H7 (cell line): ENCODE results near the gene EIF3I. TPM values are rescaled to one million over a fixed set of nuclear protein-coding genes. Genes with fewer than 3 reads are reported as not detected.
"Not testable (repeated sequence)": the region's sequence is repeated elsewhere in the genome, so short reads cannot be mapped to it uniquely, and the experiment has no call there.

ENCODE experiments used
- DNase-seq: peaks from one replicate; pipeline ENCODE4 v3.0.0; 2012
- H3K27me3 ChIP-seq: 2 replicates; pipeline ENCODE4 v1.6.0; 2011; ENCODE audit warnings: mild to moderate bottlenecking, low read length; ENCODE audit not compliant: control insufficient read depth, insufficient read depth
- H3K36me3 ChIP-seq: replicated peaks from 2 replicates; pipeline ENCODE4 v1.5.1; 2011; ENCODE audit warnings: low read length; ENCODE audit not compliant: control insufficient read depth, insufficient read depth
- H3K4me3 ChIP-seq: 2 replicates; pipeline ENCODE4 v1.5.1; 2011; ENCODE audit warnings: low read depth, mild to moderate bottlenecking, control low read depth, low read length, moderate library complexity; ENCODE audit not compliant: insufficient read depth
- total RNA-seq: library from RNA; depleted of rRNA; stranded (reverse); fragments of >200 nt; shearing (Covaris generic); gene quantifications from 2 replicates; pipeline ENCODE4 v1.2.3, GENCODE V29; 2014

Gene EIF3I
- total RNA-seq, 1 experiment from 2014 or later: 547 TPM

DNA sequence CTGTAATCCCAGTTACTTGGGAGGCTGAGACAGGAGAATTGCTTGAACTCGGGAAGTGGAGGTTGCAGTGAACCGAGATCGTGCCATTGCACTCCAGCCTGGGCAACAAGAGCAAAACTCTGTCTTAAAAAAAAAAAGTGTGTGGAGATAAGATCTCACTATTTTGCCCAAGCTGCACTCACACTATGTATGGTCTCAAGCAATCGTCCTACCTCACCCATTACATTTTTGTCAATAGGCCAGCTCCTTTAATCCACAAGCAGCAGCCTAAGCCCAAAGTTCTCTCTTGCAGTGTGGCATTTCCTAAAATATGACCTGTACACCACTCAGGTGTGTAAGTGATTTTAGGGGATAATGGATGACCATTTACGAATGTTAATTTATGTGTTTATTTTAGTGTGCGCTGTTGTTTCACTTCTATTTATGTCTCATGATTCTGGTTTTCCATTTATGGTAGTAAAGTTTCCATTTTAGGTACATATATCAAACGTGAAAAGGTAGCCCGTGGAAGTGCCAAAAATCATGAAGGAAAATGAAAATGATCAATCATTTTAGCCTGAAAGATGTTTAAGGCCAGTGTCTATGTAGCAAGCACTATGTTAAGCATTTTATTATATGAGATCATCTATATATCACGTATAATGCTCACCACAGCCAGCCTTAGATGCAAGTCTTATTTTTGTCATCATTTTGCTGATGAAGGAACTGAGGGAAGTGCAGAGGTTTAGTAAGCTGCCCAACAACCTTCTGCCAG is 34.4 kb downstream of the EIF3I start:
- Histone ChIP-seq H3K36me3 (no peaks in the 10 kb centered on the region), H3K27me3 (no peaks in the 10 kb centered on the region)

DNA sequence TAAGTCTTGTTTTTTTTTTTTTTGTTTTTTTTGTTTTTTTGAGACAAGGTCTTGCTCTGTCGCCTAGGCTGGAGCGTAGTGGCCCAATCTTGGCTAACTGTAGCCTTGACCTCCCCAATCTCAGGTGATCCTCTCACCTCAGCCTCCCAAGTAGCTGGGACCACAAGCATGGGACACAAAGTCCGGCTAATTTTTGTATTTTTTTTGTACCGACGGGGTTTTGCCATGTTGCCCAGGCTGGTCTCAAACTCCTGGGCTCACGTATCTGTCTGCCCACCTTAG is 35.0 kb downstream of the EIF3I start:
- no peak for DNase-seq

More for the DNA sequence above, 34.4 kb downstream of the EIF3I start:
- no peak overlapping the region for H3K4me3 ChIP-seq
- DNase-seq: no peak

DNA sequence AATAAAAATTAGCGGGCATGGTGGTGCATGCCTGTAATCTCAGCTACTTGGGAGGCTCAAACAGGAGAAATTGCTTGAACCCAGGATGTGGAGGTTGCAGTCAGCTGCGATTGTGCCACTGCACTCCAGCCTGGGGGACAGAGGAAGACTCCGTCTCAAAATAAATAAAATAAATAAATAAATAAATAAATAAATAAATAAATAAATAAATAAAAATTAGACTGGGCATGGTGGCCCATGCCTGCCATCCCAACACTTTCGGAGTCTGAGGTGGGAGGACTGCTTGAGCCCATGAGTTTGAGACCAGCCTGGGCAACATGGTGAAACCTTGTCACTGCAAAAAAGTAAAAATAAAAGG is 41.0 kb downstream of the EIF3I start:
- H3K36me3 ChIP-seq, DNase-seq, H3K4me3 ChIP-seq, H3K27me3 ChIP-seq: not testable (repeated sequence)

More for the DNA sequence above, 35.0 kb downstream of the EIF3I start:
- no peaks in the 10 kb centered on the region for H3K36me3 ChIP-seq
- no peaks in the 10 kb centered on the region for H3K27me3 ChIP-seq
- no peak overlapping the region for H3K4me3 ChIP-seq

DNA sequence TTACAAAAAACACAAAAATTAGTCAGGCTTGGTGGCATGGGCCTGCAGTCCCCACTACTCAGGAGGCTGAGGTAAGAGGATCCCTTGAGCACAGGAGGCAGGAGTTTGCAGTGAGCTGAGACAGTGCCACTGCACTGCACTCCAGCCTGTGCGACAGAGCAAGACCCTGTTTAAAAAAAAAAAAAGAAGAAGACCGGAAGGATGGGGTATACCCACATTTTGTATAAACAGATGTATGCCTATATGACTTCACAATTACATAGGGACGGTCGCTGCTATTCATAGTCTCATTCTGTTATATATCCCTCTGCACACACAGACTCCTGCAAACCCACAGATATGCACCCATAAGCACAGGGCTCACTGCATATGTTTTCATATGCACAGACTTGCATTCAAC is 41.5 kb downstream of the EIF3I start:
- no peaks in the 10 kb centered on the region for H3K27me3 ChIP-seq

DNA sequence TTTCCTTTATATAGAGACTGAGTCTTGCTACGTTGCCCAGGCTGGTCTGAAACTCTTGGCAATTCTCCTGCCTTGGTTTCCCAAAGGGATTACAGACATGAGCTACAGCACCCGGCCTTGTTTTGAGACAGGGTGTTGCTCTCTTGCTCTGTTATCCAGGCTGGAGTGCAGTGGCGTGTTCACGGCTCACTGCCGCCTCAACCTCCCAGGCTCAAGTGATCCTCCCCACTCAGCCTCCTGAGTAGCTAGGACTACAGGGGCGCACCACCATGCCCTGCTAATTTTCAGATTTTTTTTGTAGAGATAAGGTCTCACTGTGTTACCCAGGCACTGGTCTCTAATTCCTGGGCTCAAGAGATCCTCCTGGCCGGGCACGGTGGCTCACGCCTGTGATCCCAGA is 43.6 kb downstream of the EIF3I start:
- Histone ChIP-seq H3K4me3 (no peak overlapping the region), H3K27me3 (no peaks in the 10 kb centered on the region), H3K36me3 (no peaks in the 10 kb centered on the region)
- DNase-seq: no peak

More for the DNA sequence above, 41.5 kb downstream of the EIF3I start:
- no peaks in the 10 kb centered on the region for H3K36me3 ChIP-seq
- DNase-seq: no peak
- H3K4me3 ChIP-seq: no peak overlapping the region

DNA sequence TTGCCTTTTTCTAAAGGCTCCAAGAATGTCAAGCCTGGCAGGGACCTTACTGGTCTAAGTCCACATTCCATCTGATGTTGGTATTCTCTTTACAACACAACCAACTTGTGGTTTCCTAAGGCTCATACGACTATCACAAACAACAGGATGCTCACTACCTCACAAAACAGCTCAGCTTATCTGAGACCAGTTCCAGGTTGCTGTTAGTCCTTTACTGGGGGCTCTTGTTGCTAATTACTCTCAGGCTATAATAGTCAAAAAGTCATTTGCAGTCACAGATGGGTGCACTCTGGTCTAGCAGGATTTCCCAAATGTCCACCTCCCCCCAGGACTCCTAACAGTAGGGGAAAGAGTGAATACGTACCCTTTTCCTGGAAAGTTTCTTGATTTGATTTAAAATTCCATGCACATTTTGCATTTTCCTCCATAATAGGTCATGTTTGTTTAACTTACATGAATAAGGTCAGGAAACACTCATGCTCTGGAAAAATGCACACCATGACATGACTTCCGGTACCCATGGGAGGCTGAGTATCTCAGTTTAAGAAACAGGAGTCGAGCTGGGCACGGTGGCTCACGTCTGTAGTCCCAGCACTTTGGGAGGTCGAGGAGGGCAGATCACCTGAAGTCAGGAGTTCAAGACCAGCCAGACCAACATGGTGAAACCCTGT is 44.8 kb downstream of the EIF3I start:
- Histone ChIP-seq H3K27me3 (no peaks in the 10 kb centered on the region), H3K36me3 (no peaks in the 10 kb centered on the region), H3K4me3 (no peak overlapping the region)
- no peak for DNase-seq

DNA sequence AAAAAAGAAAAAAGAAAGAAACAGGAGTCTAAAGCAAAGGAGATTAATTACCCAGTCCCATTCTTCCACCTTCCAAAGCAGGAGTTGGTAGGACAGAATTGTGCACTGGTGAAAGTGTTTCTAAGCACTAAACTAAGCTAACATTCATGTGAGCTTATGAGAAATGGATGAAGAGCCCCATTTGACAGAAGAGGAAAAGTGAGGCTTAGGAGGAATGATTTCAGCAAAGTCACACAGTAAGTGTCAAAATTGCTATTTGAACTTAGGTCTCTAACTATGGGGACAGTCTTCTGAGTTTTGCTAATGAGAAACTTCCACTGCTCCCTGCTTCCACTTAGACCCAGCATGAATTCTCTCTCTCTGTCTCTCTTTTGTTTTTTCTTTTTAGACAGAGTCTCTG is 47.5 kb downstream of the EIF3I start:
- no peak for DNase-seq
- Histone ChIP-seq H3K36me3 (no peaks in the 10 kb centered on the region), H3K4me3 (no peak overlapping the region), H3K27me3 (no peaks in the 10 kb centered on the region; the same call in 1 of the 2 replicates)

DNA sequence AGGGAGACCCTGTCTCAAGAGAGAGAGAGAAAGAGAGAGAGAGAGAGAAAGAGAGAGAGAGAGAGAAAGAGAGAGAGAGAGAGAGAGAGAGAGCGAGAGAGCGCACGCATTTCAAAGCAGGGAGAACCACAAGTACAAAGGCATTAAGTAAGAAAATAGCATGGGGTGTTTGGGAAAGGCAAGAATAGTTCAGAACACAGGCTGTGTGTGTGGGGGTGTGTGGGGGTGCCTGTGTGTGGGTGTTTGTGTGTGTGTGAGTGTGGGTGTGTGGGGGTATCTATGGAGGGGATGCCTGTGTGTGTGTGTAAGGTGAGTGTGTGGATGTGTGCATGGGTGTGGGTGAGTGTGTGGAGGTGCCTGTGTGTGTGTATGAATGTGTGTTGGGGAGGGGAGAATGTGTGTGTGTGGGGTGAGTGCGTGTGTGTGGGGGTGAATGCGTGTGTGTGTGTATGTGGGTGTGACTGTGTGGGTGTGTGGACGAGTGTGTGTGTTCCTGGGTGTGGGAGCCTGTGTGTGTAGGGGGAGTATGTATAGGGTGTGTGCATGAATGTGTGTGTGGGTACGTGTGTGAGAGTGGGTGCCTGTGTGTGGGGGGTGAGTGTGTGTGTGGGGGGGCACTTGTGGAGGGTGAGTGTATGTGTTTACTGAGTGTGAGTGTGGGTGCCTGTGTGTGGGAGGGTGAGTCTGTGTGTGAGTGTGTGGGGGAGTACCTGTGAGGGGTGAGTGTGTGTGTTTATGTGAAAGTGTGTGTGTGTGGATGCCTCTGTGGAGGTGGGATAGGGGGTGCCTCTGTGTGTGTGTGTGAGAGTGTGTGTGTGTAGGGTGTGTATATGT is 50.6 kb downstream of the EIF3I start:
- no peak overlapping the region for H3K4me3 ChIP-seq
- no peak for DNase-seq
- no peaks in the 10 kb centered on the region; the same call in 1 of the 2 replicates for H3K36me3 ChIP-seq
- H3K27me3 ChIP-seq: peaks cover 4% of the 10 kb centered on the region; the same call in 1 of the 2 replicates

DNA sequence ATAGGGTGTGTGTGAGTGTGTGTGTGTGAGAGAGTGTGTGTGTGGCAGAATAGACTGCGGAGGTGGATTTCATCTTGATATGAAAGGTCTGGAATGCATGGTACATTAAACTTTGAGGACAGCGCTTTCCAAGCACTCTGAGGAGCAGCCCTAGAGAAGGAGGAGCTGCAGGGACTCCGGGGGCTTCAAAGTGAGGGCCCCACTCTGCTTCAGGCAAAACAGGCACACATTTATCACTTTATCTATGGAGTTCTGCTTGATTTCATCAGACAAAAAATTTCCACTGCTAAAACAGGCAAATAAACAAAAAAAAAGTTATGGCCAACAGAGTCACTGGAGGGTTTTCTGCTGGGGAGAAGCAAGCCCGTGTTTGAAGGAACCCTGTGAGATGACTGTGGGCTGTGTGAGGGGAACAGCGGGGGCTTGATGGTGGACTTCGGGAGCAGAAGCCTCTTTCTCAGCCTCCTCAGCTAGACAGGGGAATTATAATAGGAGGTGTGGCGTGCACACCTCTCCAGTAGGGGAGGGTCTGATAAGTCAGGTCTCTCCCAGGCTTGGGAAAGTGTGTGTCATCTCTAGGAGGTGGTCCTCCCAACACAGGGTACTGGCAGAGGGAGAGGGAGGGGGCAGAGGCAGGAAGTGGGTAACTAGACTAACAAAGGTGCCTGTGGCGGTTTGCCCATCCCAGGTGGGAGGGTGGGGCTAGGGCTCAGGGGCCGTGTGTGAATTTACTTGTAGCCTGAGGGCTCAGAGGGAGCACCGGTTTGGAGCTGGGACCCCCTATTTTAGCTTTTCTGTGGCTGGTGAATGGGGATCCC is 51.4 kb downstream of the EIF3I start:
- H3K27me3 ChIP-seq: peaks cover 4% of the 10 kb centered on the region; the same call in 1 of the 2 replicates
- DNase-seq: peak; percentile 89
- peak overlapping the region; percentile 42 for H3K4me3 ChIP-seq
- peaks cover 3% of the 10 kb centered on the region for H3K36me3 ChIP-seq

DNA sequence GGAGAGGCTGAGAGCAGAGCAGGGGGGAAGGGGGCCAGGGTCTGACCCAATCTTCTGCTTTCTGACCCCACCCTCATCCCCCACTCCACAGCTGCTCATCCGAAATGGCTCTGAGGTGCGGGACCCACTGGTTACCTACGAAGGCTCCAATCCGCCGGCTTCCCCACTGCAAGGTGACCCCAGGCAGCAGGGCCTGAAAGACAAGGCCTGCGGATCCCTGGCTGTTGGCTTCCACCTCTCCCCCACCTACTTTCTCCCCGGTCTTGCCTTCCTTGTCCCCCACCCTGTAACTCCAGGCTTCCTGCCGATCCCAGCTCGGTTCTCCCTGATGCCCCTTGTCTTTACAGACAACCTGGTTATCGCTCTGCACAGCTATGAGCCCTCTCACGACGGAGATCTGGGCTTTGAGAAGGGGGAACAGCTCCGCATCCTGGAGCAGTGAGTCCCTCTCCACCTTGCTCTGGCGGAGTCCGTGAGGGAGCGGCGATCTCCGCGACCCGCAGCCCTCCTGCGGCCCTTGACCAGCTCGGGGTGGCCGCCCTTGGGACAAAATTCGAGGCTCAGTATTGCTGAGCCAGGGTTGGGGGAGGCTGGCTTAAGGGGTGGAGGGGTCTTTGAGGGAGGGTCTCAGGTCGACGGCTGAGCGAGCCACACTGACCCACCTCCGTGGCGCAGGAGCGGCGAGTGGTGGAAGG is 52.6 kb downstream of the EIF3I start:
- peaks cover 8% of the 10 kb centered on the region for H3K36me3 ChIP-seq
- peak overlapping the region; percentile 42 for H3K4me3 ChIP-seq
- H3K27me3 ChIP-seq: peaks cover 4% of the 10 kb centered on the region; the same call in 1 of the 2 replicates
- peak; percentile 79 for DNase-seq

DNA sequence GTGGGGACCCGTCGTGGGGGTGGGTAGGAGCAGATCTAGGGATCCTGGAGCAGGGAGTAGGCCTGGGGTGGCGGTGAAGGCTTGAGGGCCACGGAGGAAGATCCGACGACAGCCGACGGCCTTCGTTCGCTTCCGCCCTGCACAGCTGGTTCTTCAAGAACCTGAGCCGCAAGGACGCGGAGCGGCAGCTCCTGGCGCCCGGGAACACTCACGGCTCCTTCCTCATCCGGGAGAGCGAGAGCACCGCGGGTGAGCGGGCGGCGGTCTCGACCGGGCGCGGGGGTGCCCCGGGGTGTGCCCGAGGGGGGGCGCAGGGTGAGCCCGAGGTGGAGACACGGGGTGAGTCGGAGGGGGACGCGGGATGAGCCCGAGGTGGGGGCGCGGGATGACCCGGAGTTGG is 53.2 kb downstream of the EIF3I start:
- DNase-seq: peak; percentile 69
- Histone ChIP-seq H3K4me3 (peak overlapping the region; percentile 42), H3K27me3 (peaks cover 4% of the 10 kb centered on the region; the same call in 1 of the 2 replicates), H3K36me3 (peaks cover 9% of the 10 kb centered on the region)

DNA sequence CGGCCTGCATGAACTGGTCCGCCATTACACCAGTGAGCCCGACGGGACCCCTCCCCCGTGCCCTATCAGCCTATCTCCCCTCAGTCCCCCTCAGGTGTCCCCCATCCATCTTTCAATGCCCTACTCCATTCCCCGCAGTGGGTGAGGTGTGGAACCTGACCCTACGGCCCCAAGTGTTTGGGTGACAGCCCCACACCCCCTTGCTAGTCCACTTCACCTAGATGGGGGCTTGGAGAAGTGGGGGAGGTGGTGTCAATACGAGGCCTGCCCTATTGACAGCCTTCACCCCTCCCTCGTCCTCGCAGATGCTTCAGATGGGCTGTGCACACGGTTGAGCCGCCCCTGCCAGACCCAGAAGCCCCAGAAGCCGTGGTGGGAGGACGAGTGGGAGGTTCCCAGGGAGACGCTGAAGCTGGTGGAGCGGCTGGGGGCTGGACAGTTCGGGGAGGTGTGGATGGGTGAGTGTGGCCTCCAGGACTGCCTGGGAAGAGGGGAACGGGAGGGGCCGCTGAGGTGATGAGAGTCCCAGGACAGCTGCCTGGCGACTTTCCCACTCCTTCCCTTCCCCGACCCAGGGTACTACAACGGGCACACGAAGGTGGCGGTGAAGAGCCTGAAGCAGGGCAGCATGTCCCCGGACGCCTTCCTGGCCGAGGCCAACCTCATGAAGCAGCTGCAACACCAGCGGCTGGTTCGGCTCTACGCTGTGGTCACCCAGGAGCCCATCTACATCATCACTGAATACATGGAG is 54.0 kb downstream of the EIF3I start:
- Histone ChIP-seq H3K4me3 (no peak overlapping the region), H3K36me3 (peaks cover 11% of the 10 kb centered on the region), H3K27me3 (peaks cover 4% of the 10 kb centered on the region; the same call in 1 of the 2 replicates)
- peak; percentile 38 for DNase-seq
